ENCODE data around the gene CSPG4. TPM values are rescaled to one million over a fixed set of nuclear protein-coding genes. Genes with fewer than 3 reads are reported as not detected.

CSPG4 gene
- total RNA-seq, 1 donor from 2014 or later: 0.18 TPM

- H3K9me3 Mint-ChIP-seq (ENCODE audit: unreplicated experiment): no peaks in the 10 kb centered on the region
- TF ChIP-seq, protein P1, sequence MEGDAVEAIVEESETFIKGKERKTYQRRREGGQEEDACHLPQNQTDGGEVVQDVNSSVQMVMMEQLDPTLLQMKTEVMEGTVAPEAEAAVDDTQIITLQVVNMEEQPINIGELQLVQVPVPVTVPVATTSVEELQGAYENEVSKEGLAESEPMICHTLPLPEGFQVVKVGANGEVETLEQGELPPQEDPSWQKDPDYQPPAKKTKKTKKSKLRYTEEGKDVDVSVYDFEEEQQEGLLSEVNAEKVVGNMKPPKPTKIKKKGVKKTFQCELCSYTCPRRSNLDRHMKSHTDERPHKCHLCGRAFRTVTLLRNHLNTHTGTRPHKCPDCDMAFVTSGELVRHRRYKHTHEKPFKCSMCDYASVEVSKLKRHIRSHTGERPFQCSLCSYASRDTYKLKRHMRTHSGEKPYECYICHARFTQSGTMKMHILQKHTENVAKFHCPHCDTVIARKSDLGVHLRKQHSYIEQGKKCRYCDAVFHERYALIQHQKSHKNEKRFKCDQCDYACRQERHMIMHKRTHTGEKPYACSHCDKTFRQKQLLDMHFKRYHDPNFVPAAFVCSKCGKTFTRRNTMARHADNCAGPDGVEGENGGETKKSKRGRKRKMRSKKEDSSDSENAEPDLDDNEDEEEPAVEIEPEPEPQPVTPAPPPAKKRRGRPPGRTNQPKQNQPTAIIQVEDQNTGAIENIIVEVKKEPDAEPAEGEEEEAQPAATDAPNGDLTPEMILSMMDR (IDR thresholded peaks at IDR 0.05; ENCODE audit: unreplicated experiment): no peak
- H3K4me3 Mint-ChIP-seq (ENCODE audit: unreplicated experiment): no peak overlapping the region
- no peak for DNase-seq (ENCODE audit: low spot score)
- H3K27me3 Mint-ChIP-seq (ENCODE audit: unreplicated experiment): peaks cover 16% of the 10 kb centered on the region
- no peaks in the 10 kb centered on the region for H3K36me3 Mint-ChIP-seq (ENCODE audit: low read depth, unreplicated experiment)
- peaks cover 10% of the 10 kb centered on the region for H3K4me1 Mint-ChIP-seq (ENCODE audit: unreplicated experiment)
- no peak overlapping the region for H3K27ac Mint-ChIP-seq (ENCODE audit: unreplicated experiment)
These were observed 12.5 kb upstream of the CSPG4 start for GRCh38 chr15:75725006-75725718.

DNA sequence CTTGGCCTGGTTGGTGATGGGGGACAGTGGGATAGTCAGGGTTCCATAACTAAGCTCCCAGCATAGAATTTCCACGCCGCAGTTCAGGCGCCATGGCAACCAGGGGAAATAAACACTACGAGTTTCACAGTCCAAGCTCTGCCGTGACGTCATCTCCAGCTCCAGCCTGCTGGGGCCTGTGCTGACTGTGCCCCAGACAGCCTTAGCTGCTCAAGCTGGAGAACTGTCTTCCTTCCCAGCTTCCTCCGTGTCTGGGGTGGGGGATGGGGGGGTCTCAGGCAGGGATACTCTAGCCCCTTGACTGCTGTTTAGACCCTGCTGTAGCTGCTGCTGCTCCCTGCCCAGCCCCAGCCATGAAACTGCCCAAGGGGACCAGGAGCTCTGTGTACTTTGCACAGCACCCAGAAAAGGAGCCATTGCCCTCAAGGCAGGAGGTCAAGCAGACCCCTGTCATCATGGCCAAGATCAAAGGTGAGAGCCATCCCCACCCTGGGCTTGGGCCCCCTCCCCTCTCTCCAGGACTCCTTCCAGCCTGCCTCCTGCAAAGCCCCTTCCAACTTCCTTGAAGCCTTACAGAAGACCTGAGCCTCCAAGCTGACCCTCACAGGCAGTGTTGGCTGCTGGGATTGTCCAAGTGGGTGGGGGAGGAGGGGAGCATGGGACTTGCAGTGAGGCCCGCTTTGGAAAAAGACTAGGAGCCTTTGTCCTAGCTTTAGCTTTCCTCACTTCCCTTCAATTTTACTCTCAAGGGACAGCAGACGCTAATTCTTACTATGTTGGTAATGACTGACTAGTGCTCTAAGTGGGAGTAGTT lies 11.4 kb upstream of the CSPG4 start:
- TF ChIP-seq, protein P1 (IDR thresholded peaks at IDR 0.05; ENCODE audit: unreplicated experiment): no peak
- peak overlapping the region; percentile 67 for H3K27ac Mint-ChIP-seq (ENCODE audit: unreplicated experiment)
- peaks cover 10% of the 10 kb centered on the region for H3K4me1 Mint-ChIP-seq (ENCODE audit: unreplicated experiment)
- no peak overlapping the region for H3K4me3 Mint-ChIP-seq (ENCODE audit: unreplicated experiment)
- peak; percentile 57 for DNase-seq (ENCODE audit: low spot score)
- H3K27me3 Mint-ChIP-seq (ENCODE audit: unreplicated experiment): peaks cover 16% of the 10 kb centered on the region
- H3K36me3 Mint-ChIP-seq (ENCODE audit: low read depth, unreplicated experiment): no peaks in the 10 kb centered on the region
- no peaks in the 10 kb centered on the region for H3K9me3 Mint-ChIP-seq (ENCODE audit: unreplicated experiment)

DNA sequence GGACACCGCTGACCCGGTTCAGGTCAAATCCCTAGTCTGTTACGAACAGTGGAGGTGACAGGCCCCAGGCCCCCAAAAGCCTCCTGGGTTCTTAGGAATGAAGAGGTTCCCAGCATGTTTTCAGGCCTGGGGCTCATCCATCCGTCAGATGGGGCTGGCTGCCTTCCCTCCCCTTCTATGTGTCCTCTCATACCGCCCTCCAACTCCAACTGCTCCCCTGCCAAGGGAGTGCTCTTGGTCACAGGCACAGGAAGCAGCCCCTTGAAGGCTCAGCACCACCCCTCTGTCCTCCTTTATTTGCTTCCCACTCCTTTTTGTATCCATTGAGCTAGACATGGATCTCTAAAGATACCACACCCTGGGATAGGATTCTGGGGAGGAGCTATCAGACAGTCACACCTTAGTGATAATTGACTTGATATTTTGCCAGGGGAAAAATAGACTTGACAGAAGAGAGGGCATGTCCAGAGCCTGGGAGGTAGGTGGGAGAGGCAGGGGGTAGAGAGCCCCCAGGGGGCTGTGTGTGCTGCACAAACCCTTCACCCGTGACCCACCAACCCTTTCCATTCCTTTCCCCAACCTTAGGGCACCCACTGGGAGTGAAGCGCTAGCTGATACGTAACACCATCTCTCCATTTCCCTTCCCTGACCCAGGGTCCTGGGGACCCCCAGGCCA lies 10.7 kb upstream of the CSPG4 start:
- H3K36me3 Mint-ChIP-seq (ENCODE audit: low read depth, unreplicated experiment): no peaks in the 10 kb centered on the region
- H3K27ac Mint-ChIP-seq (ENCODE audit: unreplicated experiment): peak overlapping the region; percentile 48
- H3K9me3 Mint-ChIP-seq (ENCODE audit: unreplicated experiment): no peaks in the 10 kb centered on the region
- peaks cover 10% of the 10 kb centered on the region for H3K4me1 Mint-ChIP-seq (ENCODE audit: unreplicated experiment)
- DNase-seq (ENCODE audit: low spot score): no peak
- peaks cover 20% of the 10 kb centered on the region for H3K27me3 Mint-ChIP-seq (ENCODE audit: unreplicated experiment)
- TF ChIP-seq, protein P1 (IDR thresholded peaks at IDR 0.05; ENCODE audit: unreplicated experiment): no peak
- H3K4me3 Mint-ChIP-seq (ENCODE audit: unreplicated experiment): no peak overlapping the region

DNA sequence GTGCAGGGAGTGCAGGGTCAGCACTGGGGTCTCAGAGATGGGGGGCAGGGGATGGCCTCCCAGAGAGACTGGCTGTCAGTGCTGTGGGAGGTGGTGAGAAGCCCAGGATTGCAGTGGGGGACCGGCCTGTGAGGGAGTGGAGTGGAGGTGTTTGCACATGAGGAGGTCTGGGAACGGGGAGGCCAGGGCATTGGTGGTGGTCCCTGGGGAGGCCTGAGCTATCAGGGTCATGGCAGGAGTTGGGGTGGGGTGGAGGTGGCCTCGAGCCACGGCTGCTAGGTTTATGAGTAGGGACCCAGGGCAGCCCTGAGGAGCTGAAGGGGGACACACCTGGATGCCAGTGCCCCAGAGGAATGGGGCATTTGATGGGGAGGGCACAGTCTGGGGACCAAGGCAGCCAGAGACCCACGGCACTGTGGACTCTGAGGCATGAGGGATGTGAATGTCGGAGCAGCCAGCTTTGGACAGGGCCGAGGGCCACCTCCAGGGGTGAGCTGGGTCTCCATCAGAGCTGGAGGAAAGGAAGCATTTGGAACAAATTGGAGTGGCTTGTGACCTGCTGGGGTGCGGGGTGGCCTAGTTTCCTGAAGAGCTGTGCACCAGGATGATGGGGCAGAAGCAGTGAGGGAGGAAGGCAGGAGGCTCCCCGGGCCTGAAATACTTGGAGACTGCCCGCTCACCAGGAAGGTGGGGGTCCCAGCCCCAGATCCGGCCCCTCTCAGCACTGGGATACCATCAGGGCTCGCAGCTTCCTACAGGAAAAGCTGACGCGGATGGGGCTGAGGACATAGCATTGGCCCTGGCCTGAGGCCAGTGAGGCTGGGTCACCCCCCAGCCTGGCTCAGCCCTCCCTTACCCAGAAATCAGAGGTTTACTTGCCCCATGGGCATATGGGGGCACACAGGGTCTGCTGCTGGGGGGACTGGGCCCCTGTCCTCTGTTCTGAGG lies 9.5 kb upstream of the CSPG4 start:
- DNase-seq (ENCODE audit: low spot score): no peak
- H3K4me1 Mint-ChIP-seq (ENCODE audit: unreplicated experiment): peaks cover 10% of the 10 kb centered on the region
- TF ChIP-seq, protein P1 (IDR thresholded peaks at IDR 0.05; ENCODE audit: unreplicated experiment): no peak
- no peaks in the 10 kb centered on the region for H3K9me3 Mint-ChIP-seq (ENCODE audit: unreplicated experiment)
- peaks cover 14% of the 10 kb centered on the region for H3K27me3 Mint-ChIP-seq (ENCODE audit: unreplicated experiment)
- no peak overlapping the region for H3K4me3 Mint-ChIP-seq (ENCODE audit: unreplicated experiment)
- no peaks in the 10 kb centered on the region for H3K36me3 Mint-ChIP-seq (ENCODE audit: low read depth, unreplicated experiment)
- no peak overlapping the region for H3K27ac Mint-ChIP-seq (ENCODE audit: unreplicated experiment)

Measured in endothelial cell (in vitro differentiated cells).